Progenitor cell of endocrine pancreas (in vitro differentiated cells): ENCODE data around the gene DPF3. TPM values are rescaled to one million over a fixed set of nuclear protein-coding genes. Genes with fewer than 3 reads are reported as not detected.

Experiments
- DNase-seq: peaks from one replicate; pipeline ENCODE4 v3.0.0; 2021; ENCODE audit warnings: low spot score; ENCODE audit not compliant: unreplicated experiment
- H3K27ac Mint-ChIP-seq: 2 replicates; pipeline ENCODE4 v1.8.0; 2021; ENCODE audit warnings: mild to moderate bottlenecking, moderate library complexity, mixed read lengths
- H3K27me3 Mint-ChIP-seq: 2 replicates; pipeline ENCODE4 v1.8.0; 2021; ENCODE audit warnings: mixed read lengths
- H3K36me3 Mint-ChIP-seq: 2 replicates; pipeline ENCODE4 v1.8.0; 2022; ENCODE audit warnings: mixed read lengths; ENCODE audit not compliant: insufficient read depth
- H3K4me1 Mint-ChIP-seq: 2 replicates; pipeline ENCODE4 v1.8.0; 2021; ENCODE audit warnings: low read depth, mixed read lengths
- H3K4me3 Mint-ChIP-seq: 2 replicates; pipeline ENCODE4 v1.8.0; 2021; ENCODE audit warnings: low read depth, mild to moderate bottlenecking, moderate library complexity, mixed read lengths
- H3K9me3 Mint-ChIP-seq: 2 replicates; pipeline ENCODE4 v1.8.0; 2021; ENCODE audit warnings: low read depth, mixed read lengths
- CTCF ChIP-seq: fragments of 200-600 bp; sonication (generic); IDR thresholded peaks from one replicate; pipeline ENCODE4 v1.5.0; 2021; ENCODE audit warnings: antibody characterized with exemption, mild to moderate bottlenecking; ENCODE audit not compliant: unreplicated experiment
- total RNA-seq: library from RNA; stranded (reverse); gene quantifications from 2 replicates; pipeline ENCODE4 v1.2.1, GENCODE V29; 2021

Gene DPF3
- total RNA-seq, 1 donor from 2014 or later = 2.2 TPM

DNA sequence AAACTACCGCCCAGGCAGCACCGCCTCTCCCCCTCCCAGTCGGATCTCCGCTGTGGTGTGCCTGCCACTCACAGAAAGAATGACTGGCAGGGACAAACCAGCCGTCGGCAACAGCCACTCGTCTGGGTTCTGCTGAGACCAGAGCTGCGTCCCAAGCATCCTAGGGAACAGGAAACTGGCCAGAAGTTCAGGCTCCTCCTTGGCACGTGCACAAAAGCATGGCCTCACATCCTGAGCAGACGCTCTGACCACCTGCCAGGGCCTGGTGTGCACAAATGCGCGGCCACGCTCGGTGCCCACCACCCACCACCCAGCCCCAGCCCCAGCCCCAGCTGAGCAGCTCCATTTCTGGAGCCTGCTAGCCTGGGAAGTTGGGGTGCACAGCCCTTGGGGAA lies 214.8 kb downstream of the DPF3 start:
- Mint-ChIP-seq H3K27ac (no peak overlapping the region), H3K27me3 (peaks cover 22% of the 10 kb centered on the region), H3K9me3 (no peaks in the 10 kb centered on the region), H3K4me3 (no peak overlapping the region), H3K36me3 (no peaks in the 10 kb centered on the region), H3K4me1 (no peaks in the 10 kb centered on the region)
- no peak for DNase-seq
- TF ChIP-seq CTCF = no peak

GRCh38 chr14:72678356-72678755 lies 215.5 kb downstream of the DPF3 start:
- no peak for DNase-seq
- no peaks in the 10 kb centered on the region for H3K36me3 Mint-ChIP-seq
- peaks cover 27% of the 10 kb centered on the region for H3K27me3 Mint-ChIP-seq
- H3K4me1 Mint-ChIP-seq = no peaks in the 10 kb centered on the region
- no peak overlapping the region for H3K27ac Mint-ChIP-seq
- no peak overlapping the region for H3K4me3 Mint-ChIP-seq
- H3K9me3 Mint-ChIP-seq = no peaks in the 10 kb centered on the region
- TF ChIP-seq CTCF = no peak

- H3K36me3 Mint-ChIP-seq = no peaks in the 10 kb centered on the region
- no peak for TF ChIP-seq CTCF
- DNase-seq = no peak
- no peak overlapping the region for H3K27ac Mint-ChIP-seq
- no peak overlapping the region for H3K4me3 Mint-ChIP-seq
- H3K27me3 Mint-ChIP-seq = peaks cover 30% of the 10 kb centered on the region
- no peaks in the 10 kb centered on the region for H3K4me1 Mint-ChIP-seq
- H3K9me3 Mint-ChIP-seq = no peaks in the 10 kb centered on the region
Observed at GRCh38 chr14:72677664-72678063, 216.2 kb downstream of the DPF3 start.

GRCh38 chr14:72675126-72675525 lies 218.8 kb downstream of the DPF3 start:
- H3K4me3 Mint-ChIP-seq = no peak overlapping the region
- no peaks in the 10 kb centered on the region for H3K4me1 Mint-ChIP-seq
- peaks cover under 1% of the 10 kb centered on the region for H3K36me3 Mint-ChIP-seq
- H3K27ac Mint-ChIP-seq = no peak overlapping the region
- H3K9me3 Mint-ChIP-seq = no peaks in the 10 kb centered on the region
- H3K27me3 Mint-ChIP-seq = peaks cover 31% of the 10 kb centered on the region
- DNase-seq = no peak
- no peak for TF ChIP-seq CTCF

GRCh38 chr14:72673179-72673578 lies 220.7 kb downstream of the DPF3 start:
- Mint-ChIP-seq H3K4me1 (no peaks in the 10 kb centered on the region), H3K4me3 (no peak overlapping the region), H3K27me3 (peaks cover 44% of the 10 kb centered on the region), H3K36me3 (peaks cover 3% of the 10 kb centered on the region), H3K9me3 (no peaks in the 10 kb centered on the region), H3K27ac (no peak overlapping the region)
- no peak for TF ChIP-seq CTCF
- no peak for DNase-seq
